Measurements from ENCODE around the gene OTOS. TPM values are rescaled to one million over a fixed set of nuclear protein-coding genes. Genes with fewer than 3 reads are reported as not detected.

OTOS gene
- total RNA-seq, 1 donor: not detected

GRCh38 chr2:240114233-240114632, 26.2 kb downstream of the OTOS start:
- Histone ChIP-seq H3K4me2 (ENCODE audit: insufficient read depth, low read length) (no peak overlapping the region), H3K9me3 (ENCODE audit: low read depth, low read length) (no peaks in the 10 kb centered on the region), H3K27me3 (ENCODE audit: insufficient read depth, low read length) (peaks cover 6% of the 10 kb centered on the region), H3K27ac (ENCODE audit: low read depth, low read length) (no peak overlapping the region), H3K79me2 (ENCODE audit: insufficient read depth, low read length) (no peaks in the 10 kb centered on the region), H3K36me3 (ENCODE audit: insufficient read depth, low read length) (no peaks in the 10 kb centered on the region), H3K4me1 (ENCODE audit: insufficient read depth, low read length) (no peaks in the 10 kb centered on the region), H3K4me3 (ENCODE audit: insufficient read depth, low read length) (no peak overlapping the region), H2AFZ (ENCODE audit: low read length) (no peak overlapping the region), H4K20me1 (ENCODE audit: insufficient read depth, low read length) (no peaks in the 10 kb centered on the region)
- DNase-seq (ENCODE audit: insufficient read length, low spot score, missing footprints): no peak
- no peak for TF ChIP-seq CTCF (IDR thresholded peaks at IDR 0.05; ENCODE audit: extremely low read depth, low read depth, low read length)

- Histone ChIP-seq H3K27me3 (ENCODE audit: insufficient read depth, low read length) (peaks cover 6% of the 10 kb centered on the region), H3K79me2 (ENCODE audit: insufficient read depth, low read length) (no peaks in the 10 kb centered on the region), H3K4me2 (ENCODE audit: insufficient read depth, low read length) (no peak overlapping the region), H3K27ac (ENCODE audit: low read depth, low read length) (no peak overlapping the region), H2AFZ (ENCODE audit: low read length) (no peak overlapping the region), H4K20me1 (ENCODE audit: insufficient read depth, low read length) (no peaks in the 10 kb centered on the region), H3K4me1 (ENCODE audit: insufficient read depth, low read length) (no peaks in the 10 kb centered on the region), H3K36me3 (ENCODE audit: insufficient read depth, low read length) (no peaks in the 10 kb centered on the region), H3K9me3 (ENCODE audit: low read depth, low read length) (no peaks in the 10 kb centered on the region), H3K4me3 (ENCODE audit: insufficient read depth, low read length) (no peak overlapping the region)
- no peak for TF ChIP-seq CTCF (IDR thresholded peaks at IDR 0.05; ENCODE audit: extremely low read depth, low read depth, low read length)
- no peak for DNase-seq (ENCODE audit: insufficient read length, low spot score, missing footprints)
Observed at GRCh38 chr2:240112914-240113690, 27.4 kb downstream of the OTOS start.

- H3K36me3 ChIP-seq (ENCODE audit: insufficient read depth, low read length): no peaks in the 10 kb centered on the region
- peaks cover 6% of the 10 kb centered on the region for H3K27me3 ChIP-seq (ENCODE audit: insufficient read depth, low read length)
Observed at GRCh38 chr2:240111253-240111652, 29.2 kb downstream of the OTOS start.

More at GRCh38 chr2:240111253-240111652, 29.2 kb downstream of the OTOS start:
- Histone ChIP-seq H3K27ac (ENCODE audit: low read depth, low read length) (no peak overlapping the region), H3K4me1 (ENCODE audit: insufficient read depth, low read length) (no peaks in the 10 kb centered on the region), H3K4me2 (ENCODE audit: insufficient read depth, low read length) (no peak overlapping the region), H3K79me2 (ENCODE audit: insufficient read depth, low read length) (no peaks in the 10 kb centered on the region), H3K4me3 (ENCODE audit: insufficient read depth, low read length) (no peak overlapping the region), H3K9me3 (ENCODE audit: low read depth, low read length) (no peaks in the 10 kb centered on the region), H2AFZ (ENCODE audit: low read length) (no peak overlapping the region), H4K20me1 (ENCODE audit: insufficient read depth, low read length) (no peaks in the 10 kb centered on the region)
- DNase-seq (ENCODE audit: insufficient read length, low spot score, missing footprints): peak; percentile 30
- TF ChIP-seq CTCF (IDR thresholded peaks at IDR 0.05; ENCODE audit: extremely low read depth, low read depth, low read length): no peak
